ENCODE data around the gene CDK14. TPM values are rescaled to one million over a fixed set of nuclear protein-coding genes. Genes with fewer than 3 reads are reported as not detected.

CDK14 gene
- total RNA-seq, 4 donors from 2014 or later = 22.2 to 36.3 (median 28.6) TPM

DNA sequence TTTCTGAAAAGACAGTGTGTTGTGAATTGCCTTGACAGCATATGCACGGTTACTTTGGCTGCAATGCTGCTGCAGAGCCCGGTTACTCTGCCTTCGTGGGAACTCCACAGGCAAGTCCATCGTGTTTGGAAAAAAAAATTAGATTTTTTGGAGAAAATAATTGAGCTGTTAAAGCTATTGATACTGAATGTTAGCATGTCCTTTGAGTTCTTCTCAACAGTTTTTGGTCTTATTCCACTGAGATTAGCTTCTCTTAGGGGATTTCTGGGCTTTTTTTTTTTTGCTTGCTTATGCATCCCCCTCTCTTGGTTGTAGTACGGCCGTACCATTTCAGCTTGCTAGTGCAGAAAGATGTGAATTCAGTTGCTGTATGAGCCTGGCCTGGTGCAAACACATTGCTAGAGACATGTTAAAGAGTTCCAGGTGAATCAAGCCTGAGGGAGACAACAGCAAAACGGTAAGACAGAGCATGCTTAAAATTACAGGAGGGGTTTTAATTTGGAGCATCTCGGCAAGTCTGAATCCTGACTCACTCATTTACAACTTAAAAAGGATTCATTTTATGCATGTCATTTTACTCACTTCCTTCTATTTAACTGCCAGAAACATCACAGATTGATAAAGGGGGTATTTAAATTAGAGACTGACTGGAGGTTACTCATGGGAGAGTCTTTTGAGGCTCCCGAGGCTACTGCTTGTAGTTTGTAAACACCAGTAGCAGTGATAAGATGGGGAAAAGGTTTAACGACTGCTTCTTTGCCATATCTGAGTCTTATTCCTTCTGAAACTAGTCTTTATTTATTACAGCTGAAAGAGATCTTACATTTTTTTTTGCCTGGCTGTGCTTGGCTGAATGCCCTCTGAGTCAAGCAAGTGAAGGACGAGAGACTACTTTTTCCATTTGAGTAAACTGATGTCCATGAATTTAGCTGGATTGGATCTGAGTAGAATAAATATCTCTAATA, 113.7 kb downstream of the CDK14 start:
- TF ChIP-seq POLR2A (IDR thresholded peaks at IDR 0.05) (no peak), EP300 (IDR thresholded peaks at IDR 0.05) (no peak)
- TF ChIP-seq, protein P1, sequence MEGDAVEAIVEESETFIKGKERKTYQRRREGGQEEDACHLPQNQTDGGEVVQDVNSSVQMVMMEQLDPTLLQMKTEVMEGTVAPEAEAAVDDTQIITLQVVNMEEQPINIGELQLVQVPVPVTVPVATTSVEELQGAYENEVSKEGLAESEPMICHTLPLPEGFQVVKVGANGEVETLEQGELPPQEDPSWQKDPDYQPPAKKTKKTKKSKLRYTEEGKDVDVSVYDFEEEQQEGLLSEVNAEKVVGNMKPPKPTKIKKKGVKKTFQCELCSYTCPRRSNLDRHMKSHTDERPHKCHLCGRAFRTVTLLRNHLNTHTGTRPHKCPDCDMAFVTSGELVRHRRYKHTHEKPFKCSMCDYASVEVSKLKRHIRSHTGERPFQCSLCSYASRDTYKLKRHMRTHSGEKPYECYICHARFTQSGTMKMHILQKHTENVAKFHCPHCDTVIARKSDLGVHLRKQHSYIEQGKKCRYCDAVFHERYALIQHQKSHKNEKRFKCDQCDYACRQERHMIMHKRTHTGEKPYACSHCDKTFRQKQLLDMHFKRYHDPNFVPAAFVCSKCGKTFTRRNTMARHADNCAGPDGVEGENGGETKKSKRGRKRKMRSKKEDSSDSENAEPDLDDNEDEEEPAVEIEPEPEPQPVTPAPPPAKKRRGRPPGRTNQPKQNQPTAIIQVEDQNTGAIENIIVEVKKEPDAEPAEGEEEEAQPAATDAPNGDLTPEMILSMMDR (IDR thresholded peaks at IDR 0.05) = no peak
- Histone ChIP-seq H3K27me3 (no peaks in the 10 kb centered on the region), H3K4me1 (peaks cover 0 to 24% (median 10%) of the 10 kb centered on the region in 4 donors), H3K36me3 (no peaks in the 10 kb centered on the region), H3K4me3 (peak overlapping the region in 3 of 4 donors; percentile 2 to 10 (median 6)), H3K9me3 (no peaks in the 10 kb centered on the region), H3K27ac (peak overlapping the region in 3 of 4 donors; percentile 11 to 26 (median 23))
- WGBS, 2 donors = 15 to 17% methylated on average over 11 of the region's 11 CpGs
- peak in 1 of 2 donors; percentile 32 for DNase-seq (ENCODE audit: low spot score in 2 of 2)

DNA sequence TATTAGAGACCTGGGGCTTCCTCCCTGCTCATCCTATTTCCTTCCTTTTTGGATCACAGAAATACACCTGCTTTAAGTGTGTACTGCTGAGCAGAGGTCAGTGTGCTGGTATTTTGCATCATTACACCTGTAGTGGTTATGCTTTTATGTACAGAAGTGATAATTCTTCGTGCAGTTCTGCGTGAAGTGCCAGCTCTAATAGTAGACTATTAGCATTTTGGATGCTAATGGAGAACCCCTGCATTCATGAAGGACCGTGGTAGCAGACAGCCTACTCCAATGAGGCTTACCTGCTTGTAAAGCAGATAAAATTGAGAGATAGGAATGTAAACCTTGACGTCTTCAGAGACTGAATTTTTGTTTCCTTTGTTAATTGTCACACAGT, 114.3 kb downstream of the CDK14 start:
- Histone ChIP-seq H3K27me3 (no peaks in the 10 kb centered on the region), H3K27ac (peak overlapping the region in 2 of 4 donors; percentile 11 to 23), H3K36me3 (no peaks in the 10 kb centered on the region), H3K4me3 (peak overlapping the region in 1 of 4 donors; percentile 10), H3K9me3 (no peaks in the 10 kb centered on the region), H3K4me1 (peaks cover 0 to 24% (median 10%) of the 10 kb centered on the region in 4 donors)
- WGBS, 2 donors = 81 to 84% methylated on average over 4 of the region's 4 CpGs
- DNase-seq (ENCODE audit: low spot score in 2 of 2) = no peak
- no peak for TF ChIP-seq POLR2A (IDR thresholded peaks at IDR 0.05)
- TF ChIP-seq EP300 (IDR thresholded peaks at IDR 0.05) = no peak
- TF ChIP-seq, protein P1 (IDR thresholded peaks at IDR 0.05) = no peak

DNA sequence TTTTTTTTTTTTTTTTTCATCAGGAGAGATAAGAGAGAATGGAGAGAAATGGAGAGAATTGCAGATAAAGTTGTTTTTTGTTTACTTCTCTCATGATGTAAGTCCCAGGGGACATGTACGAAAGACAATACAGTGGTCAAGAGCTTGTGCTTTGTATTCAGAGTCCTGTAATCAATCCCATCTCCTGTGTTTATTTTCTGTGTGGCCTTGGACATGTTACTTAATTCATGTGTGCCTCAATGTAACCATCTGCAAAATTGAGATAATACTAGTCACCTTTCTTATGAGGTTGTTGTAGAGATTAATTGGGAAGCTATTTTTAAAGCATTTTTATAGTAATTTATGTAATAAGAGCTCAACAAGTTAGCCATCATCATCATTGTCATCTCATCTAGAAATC, 117.5 kb downstream of the CDK14 start:
- no peaks in the 10 kb centered on the region for H3K27me3 ChIP-seq
- no peak overlapping the region for H3K27ac ChIP-seq
- no peaks in the 10 kb centered on the region for H3K9me3 ChIP-seq
- 81 to 89% methylated on average over 1 of the region's 1 CpG for WGBS, 2 donors
- H3K4me3 ChIP-seq = no peak overlapping the region
- DNase-seq (ENCODE audit: low spot score in 2 of 2) = no peak
- H3K36me3 ChIP-seq = no peaks in the 10 kb centered on the region
- H3K4me1 ChIP-seq = peaks cover 0 to 24% (median 8%) of the 10 kb centered on the region in 4 donors
- TF ChIP-seq, protein P1 (IDR thresholded peaks at IDR 0.05) = no peak
- TF ChIP-seq EP300 (IDR thresholded peaks at IDR 0.05) = no peak
- TF ChIP-seq POLR2A (IDR thresholded peaks at IDR 0.05) = no peak

DNA sequence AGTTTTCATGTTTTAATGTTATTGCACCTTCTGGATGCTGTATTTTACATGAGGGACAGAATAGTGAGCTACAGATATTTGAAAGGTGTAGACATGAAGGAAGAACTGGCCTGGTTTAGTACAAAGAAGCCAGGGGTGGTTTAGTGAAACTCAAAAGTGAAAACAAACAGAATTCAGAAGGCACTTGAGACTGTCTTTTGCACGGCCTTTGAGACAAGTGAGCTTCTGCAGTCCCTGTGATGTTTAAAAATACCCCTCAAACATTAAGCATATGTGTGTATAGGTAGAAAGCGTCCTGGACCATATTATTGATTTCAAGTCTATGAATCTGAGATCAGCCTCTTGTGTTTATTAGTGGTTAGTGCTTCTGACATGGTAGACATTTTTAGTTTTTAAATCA, 118.9 kb downstream of the CDK14 start:
- Histone ChIP-seq H3K27ac (no peak overlapping the region), H3K36me3 (no peaks in the 10 kb centered on the region), H3K27me3 (no peaks in the 10 kb centered on the region), H3K9me3 (no peaks in the 10 kb centered on the region), H3K4me3 (no peak overlapping the region), H3K4me1 (peaks cover 0 to 10% (median 1%) of the 10 kb centered on the region in 4 donors)
- no peak for TF ChIP-seq POLR2A (IDR thresholded peaks at IDR 0.05)
- no peak for TF ChIP-seq EP300 (IDR thresholded peaks at IDR 0.05)
- TF ChIP-seq, protein P1 (IDR thresholded peaks at IDR 0.05) = no peak
- WGBS, 2 donors = 87 to 88% methylated on average over 2 of the region's 2 CpGs
- DNase-seq (ENCODE audit: low spot score in 2 of 2) = no peak
